HCT116 (cell line): Measurements from ENCODE around the gene LYPD3.

ENCODE experiments used
- CEBPB ChIP-seq: IDR thresholded peaks from 2 replicates; pipeline ENCODE4 v1.6.1; 2012; ENCODE audit warnings: low read depth
- FOSL1 ChIP-seq: IDR thresholded peaks from 2 replicates; pipeline ENCODE4 v1.6.1; 2012; ENCODE audit warnings: low read depth
- JUND ChIP-seq: IDR thresholded peaks from 2 replicates; pipeline ENCODE4 v1.6.1; 2012
- POLR2A ChIP-seq: IDR thresholded peaks from 2 replicates; pipeline ENCODE4 v1.7.0; 2011; ENCODE audit warnings: borderline replicate concordance; ENCODE audit not compliant: insufficient read depth, insufficient read length; ENCODE audit errors: extremely low read depth
- POLR2AphosphoS5 ChIP-seq: IDR thresholded peaks from 2 replicates; pipeline ENCODE4 v1.6.1; 2011; ENCODE audit warnings: mild to moderate bottlenecking, low read depth, low read length, moderate library complexity
- RAD21 ChIP-seq: IDR thresholded peaks from 2 replicates; pipeline ENCODE4 v1.6.1; 2012; ENCODE audit warnings: low read depth, mild to moderate bottlenecking
- REST ChIP-seq: IDR thresholded peaks from 2 replicates; pipeline ENCODE4 v1.6.1; 2012; ENCODE audit warnings: low read depth
- SP1 ChIP-seq: IDR thresholded peaks from 2 replicates; pipeline ENCODE4 v1.6.1; 2012; ENCODE audit warnings: low read depth

GRCh38 chr19:43501661-43502418 lies 36.4 kb upstream of the LYPD3 start:
- TF ChIP-seq FOSL1: no peak
- no peak for TF ChIP-seq REST
- no peak for TF ChIP-seq POLR2A
- no peak for TF ChIP-seq JUND
- TF ChIP-seq CEBPB: no peak
- TF ChIP-seq POLR2AphosphoS5: no peak
- no peak for TF ChIP-seq RAD21
- TF ChIP-seq SP1: no peak
